H9 (cell line): ENCODE measurements around the gene MEGF9. TPM values are rescaled to one million over a fixed set of nuclear protein-coding genes. Genes with fewer than 3 reads are reported as not detected.

ENCODE experiments used
- DNase-seq: peaks from one replicate; pipeline ENCODE4 v3.0.0-alpha.2; 2017
- H2AFZ ChIP-seq: one replicate; pipeline ENCODE4 v1.6.1; 2013; ENCODE audit warnings: mild to moderate bottlenecking, low read length, control low read depth, moderate library complexity
- H2AK5ac ChIP-seq: 2 replicates; pipeline ENCODE4 v1.6.1; 2013; ENCODE audit warnings: low read length, control low read depth, mixed read lengths; ENCODE audit not compliant: insufficient read length
- H2BK120ac ChIP-seq: one replicate; pipeline ENCODE4 v1.6.1; 2013; ENCODE audit warnings: low read depth, mild to moderate bottlenecking, low read length, control low read depth, inconsistent platforms; ENCODE audit not compliant: poor library complexity, severe bottlenecking
- H2BK12ac ChIP-seq: 2 replicates; pipeline ENCODE4 v1.6.1; 2013; ENCODE audit warnings: low read length, control low read depth, mixed read lengths, low read depth; ENCODE audit not compliant: insufficient read length
- H2BK15ac ChIP-seq: 2 replicates; pipeline ENCODE4 v1.6.1; 2013; ENCODE audit warnings: low read depth, low read length, control low read depth
- H2BK20ac ChIP-seq: one replicate; pipeline ENCODE4 v1.6.1; 2013; ENCODE audit warnings: low read depth, mild to moderate bottlenecking, low read length, control low read depth, inconsistent platforms; ENCODE audit not compliant: poor library complexity, severe bottlenecking
- H2BK5ac ChIP-seq: 2 replicates; pipeline ENCODE4 v1.6.1; 2013; ENCODE audit warnings: low read length, control low read depth, mixed read lengths; ENCODE audit not compliant: insufficient read length
- H3K14ac ChIP-seq: 2 replicates; pipeline ENCODE4 v1.6.1; 2013; ENCODE audit warnings: low read length, control low read depth; ENCODE audit not compliant: insufficient read depth
- H3K18ac ChIP-seq: 2 replicates; pipeline ENCODE4 v1.6.1; 2013; ENCODE audit warnings: low read depth, mild to moderate bottlenecking, mixed read lengths, low read length, control low read depth; ENCODE audit not compliant: insufficient read length
- H3K23ac ChIP-seq: 2 replicates; pipeline ENCODE4 v1.6.1; 2013; ENCODE audit warnings: low read length, control low read depth, mixed read lengths, low read depth; ENCODE audit not compliant: insufficient read length
- H3K23me2 ChIP-seq: 2 replicates; pipeline ENCODE4 v1.6.1; 2013; ENCODE audit warnings: low read depth, mild to moderate bottlenecking, mixed read lengths, low read length, control low read depth; ENCODE audit not compliant: insufficient read length, poor library complexity, severe bottlenecking
- H3K27ac ChIP-seq: 2 replicates; pipeline ENCODE4 v1.5.1; 2013; ENCODE audit warnings: low read length, control low read depth, mixed read lengths, low read depth; ENCODE audit not compliant: insufficient read length
- H3K27me3 ChIP-seq: 2 replicates; pipeline ENCODE4 v1.6.1; 2013; ENCODE audit warnings: low read length, control low read depth, inconsistent platforms; ENCODE audit not compliant: insufficient read depth
- H3K4ac ChIP-seq: 2 replicates; pipeline ENCODE4 v1.6.1; 2013; ENCODE audit warnings: low read depth, mild to moderate bottlenecking, control low read depth, inconsistent platforms, low read length, moderate library complexity
- H3K4me1 ChIP-seq: 2 replicates; pipeline ENCODE4 v1.6.1; 2013; ENCODE audit warnings: low read length, control low read depth, inconsistent platforms; ENCODE audit not compliant: insufficient read depth
- H3K4me2 ChIP-seq: 2 replicates; pipeline ENCODE4 v1.6.1; 2013; ENCODE audit warnings: low read length, control low read depth, mixed read lengths; ENCODE audit not compliant: insufficient read length, insufficient read depth
- H3K56ac ChIP-seq: 2 replicates; pipeline ENCODE4 v1.6.1; 2013; ENCODE audit warnings: low read depth, mild to moderate bottlenecking, mixed read lengths, low read length, control low read depth; ENCODE audit not compliant: insufficient read length
- H3K79me1 ChIP-seq: 2 replicates; pipeline ENCODE4 v1.6.1; 2013; ENCODE audit warnings: low read depth, mild to moderate bottlenecking, moderate library complexity, low read length, control low read depth, inconsistent platforms; ENCODE audit not compliant: insufficient read depth, poor library complexity, severe bottlenecking
- H3K79me2 ChIP-seq: 2 replicates; pipeline ENCODE4 v1.6.1; 2013; ENCODE audit warnings: low read length, control low read depth, inconsistent platforms; ENCODE audit not compliant: insufficient read depth
- H3K9ac ChIP-seq: 2 replicates; pipeline ENCODE4 v1.6.1; 2013; ENCODE audit warnings: low read length, control low read depth, mixed read lengths; ENCODE audit not compliant: insufficient read length; ENCODE audit errors: extremely low read depth
- H3K9me3 ChIP-seq: one replicate; pipeline ENCODE4 v1.6.1; 2013; ENCODE audit warnings: low read depth, low read length, inconsistent platforms; ENCODE audit not compliant: control insufficient read depth
- H3T11ph ChIP-seq: one replicate; pipeline ENCODE4 v1.6.1; 2013; ENCODE audit warnings: mild to moderate bottlenecking, low read length, control low read depth, inconsistent platforms
- H4K20me1 ChIP-seq: one replicate; pipeline ENCODE4 v1.6.1; 2013; ENCODE audit not compliant: control insufficient read depth, insufficient read length, insufficient read depth
- H4K5ac ChIP-seq: 2 replicates; pipeline ENCODE4 v1.6.1; 2013; ENCODE audit warnings: low read depth, mild to moderate bottlenecking, mixed read lengths, low read length, control low read depth; ENCODE audit not compliant: insufficient read length
- H4K8ac ChIP-seq: replicated peaks from 2 replicates; pipeline ENCODE4 v1.6.1; 2013; ENCODE audit warnings: low read length, control low read depth, mixed read lengths, low read depth; ENCODE audit not compliant: insufficient read length
- H4K91ac ChIP-seq: 2 replicates; pipeline ENCODE4 v1.6.1; 2013; ENCODE audit warnings: low read depth, mild to moderate bottlenecking, moderate library complexity, mixed read lengths, low read length, control low read depth; ENCODE audit not compliant: insufficient read length
- H3K27ac Mint-ChIP-seq, 3 experiments: 2 replicates in 2 of 3; 3 replicates in 1 of 3; pipeline ENCODE4 v1.8.0; 2020 to 2021; ENCODE audit warnings: mixed read lengths in 3 of 3, mild to moderate bottlenecking in 1 of 3, moderate library complexity in 1 of 3
- H3K27me3 Mint-ChIP-seq: 2 replicates; pipeline ENCODE4 v1.8.0; 2021; ENCODE audit warnings: low read depth, mild to moderate bottlenecking, moderate library complexity, mixed read lengths
- H3K36me3 Mint-ChIP-seq, 3 experiments: 2 replicates in 2 of 3; 3 replicates in 1 of 3; pipeline ENCODE4 v1.8.0; 2020 to 2021; ENCODE audit warnings: low read depth in 3 of 3, mixed read lengths in 3 of 3; ENCODE audit not compliant: insufficient read depth in 1 of 3
- H3K4me1 Mint-ChIP-seq, 2 experiments: 2 replicates each; pipeline ENCODE4 v1.8.0; 2020; ENCODE audit warnings: mixed read lengths in 2 of 2
- H3K4me3 Mint-ChIP-seq, 2 experiments: 2 replicates in 1 of 2; 3 replicates in 1 of 2; pipeline ENCODE4 v1.8.0; 2020 to 2021; ENCODE audit warnings: mild to moderate bottlenecking in 2 of 2, mixed read lengths in 2 of 2, moderate library complexity in 1 of 2
- H3K9me3 Mint-ChIP-seq, 2 experiments: 2 replicates in 1 of 2; 3 replicates in 1 of 2; pipeline ENCODE4 v1.8.0; 2020; ENCODE audit warnings: mild to moderate bottlenecking in 2 of 2, mixed read lengths in 2 of 2, moderate library complexity in 1 of 2
- CTCF ChIP-seq: fragments of 200-600 bp; sonication (generic); conservative IDR thresholded peaks from 3 replicates; pipeline ENCODE4 v1.8.0; 2021; ENCODE audit warnings: antibody characterized with exemption, mild to moderate bottlenecking
- total RNA-seq: library from RNA; stranded (reverse); gene quantifications from 2 replicates; pipeline ENCODE4 v1.2.1, GENCODE V29; 2021

The MEGF9 gene
- total RNA-seq, 1 experiment from 2014 or later = 0.94 TPM

- H2BK15ac ChIP-seq = no peak overlapping the region
- H3K23ac ChIP-seq = no peak overlapping the region
- no peak overlapping the region for H3K18ac ChIP-seq
- H2AFZ ChIP-seq = no peak overlapping the region
- Mint-ChIP-seq H3K4me1 (peaks cover 4 to 18% of the 10 kb centered on the region in 2 experiments; a peak in 3 of 4 replicates), H3K4me3 (no peak overlapping the region), H3K9me3 (no peaks in the 10 kb centered on the region), H3K27me3 (no peaks in the 10 kb centered on the region), H3K27ac (peak overlapping the region in 1 of 3 experiments; percentile 15; a peak in 2 of 7 replicates), H3K36me3 (no peaks in the 10 kb centered on the region)
- no peak for TF ChIP-seq CTCF
- no peaks in the 10 kb centered on the region for H3K23me2 ChIP-seq
- H3K14ac ChIP-seq = no peak overlapping the region
- H3K9ac ChIP-seq = no peak overlapping the region
- H4K8ac ChIP-seq = no peak overlapping the region
- H2BK20ac ChIP-seq = no peak overlapping the region
- DNase-seq = no peak
- no peaks in the 10 kb centered on the region for H3K79me2 ChIP-seq
- no peaks in the 10 kb centered on the region for H3K27me3 ChIP-seq
- no peaks in the 10 kb centered on the region for H3K4me1 ChIP-seq
- H3K9me3 ChIP-seq = no peaks in the 10 kb centered on the region
- H3K4ac ChIP-seq = no peak overlapping the region
- no peaks in the 10 kb centered on the region for H3K79me1 ChIP-seq
- H3T11ph ChIP-seq = no peak overlapping the region
- H3K4me2 ChIP-seq = no peak overlapping the region
- H2BK5ac ChIP-seq = no peak overlapping the region
- no peak overlapping the region for H2BK120ac ChIP-seq
- no peak overlapping the region for H2AK5ac ChIP-seq
- no peak overlapping the region for H3K27ac ChIP-seq
- H4K91ac ChIP-seq = no peak overlapping the region
- no peak overlapping the region for H4K5ac ChIP-seq
- no peak overlapping the region for H2BK12ac ChIP-seq
- H4K20me1 ChIP-seq = no peaks in the 10 kb centered on the region
- no peak overlapping the region for H3K56ac ChIP-seq
Measured at GRCh38 chr9:120616966-120617935, 97.0 kb downstream of the MEGF9 start.
